Neural crest cell (in vitro differentiated cells): ENCODE measurements around the gene LPCAT4. TPM values are rescaled to one million over a fixed set of nuclear protein-coding genes. Genes with fewer than 3 reads are reported as not detected.

ENCODE experiments used
- DNase-seq: peaks from one replicate; pipeline ENCODE4 v3.0.0; 2021; ENCODE audit warnings: low read depth, mixed read lengths, low spot score
- H3K27ac Mint-ChIP-seq: one replicate; pipeline ENCODE4 v1.8.0; 2021; ENCODE audit warnings: mild to moderate bottlenecking, mixed read lengths; ENCODE audit not compliant: unreplicated experiment
- H3K27me3 Mint-ChIP-seq: 2 replicates; pipeline ENCODE4 v1.8.0; 2021; ENCODE audit warnings: low read depth, mild to moderate bottlenecking, mixed read lengths
- H3K36me3 Mint-ChIP-seq: 2 replicates; pipeline ENCODE4 v1.8.0; 2021; ENCODE audit warnings: low read depth, mild to moderate bottlenecking, mixed read lengths
- H3K4me1 Mint-ChIP-seq: 2 replicates; pipeline ENCODE4 v1.8.0; 2021; ENCODE audit warnings: mixed read lengths
- H3K4me3 Mint-ChIP-seq: one replicate; pipeline ENCODE4 v1.8.0; 2021; ENCODE audit warnings: mild to moderate bottlenecking, mixed read lengths
- H3K9me3 Mint-ChIP-seq: 2 replicates; pipeline ENCODE4 v1.8.0; 2021; ENCODE audit warnings: mixed read lengths
- CTCF ChIP-seq: fragments of 200-600 bp; sonication (generic); conservative IDR thresholded peaks from 2 replicates; pipeline ENCODE4 v1.5.0; 2021; ENCODE audit warnings: antibody characterized with exemption, mild to moderate bottlenecking
- total RNA-seq: library from RNA; stranded (reverse); gene quantifications from 2 replicates; pipeline ENCODE4 v1.2.1, GENCODE V29; 2021

Gene LPCAT4
- total RNA-seq, 1 donor from 2014 or later = 57.3 TPM

- peaks cover 28% of the 10 kb centered on the region for H3K4me1 Mint-ChIP-seq
- TF ChIP-seq CTCF = no peak
- peak overlapping the region; percentile 88 for H3K4me3 Mint-ChIP-seq
- H3K27ac Mint-ChIP-seq = no peak overlapping the region
- no peak for DNase-seq
- H3K27me3 Mint-ChIP-seq = peaks cover 4% of the 10 kb centered on the region
- peaks cover 12% of the 10 kb centered on the region for H3K36me3 Mint-ChIP-seq
- no peaks in the 10 kb centered on the region for H3K9me3 Mint-ChIP-seq
Measured at GRCh38 chr15:34338347-34338746, 28.6 kb downstream of the LPCAT4 start.

- peak; percentile 86 for DNase-seq
- H3K27ac Mint-ChIP-seq = peak within 1 kb of the TSS; percentile 94
- H3K27me3 Mint-ChIP-seq = peaks cover 4% of the 10 kb centered on the region
- H3K4me3 Mint-ChIP-seq = peak within 1 kb of the TSS; percentile 88
- peaks cover 12% of the 10 kb centered on the region for H3K36me3 Mint-ChIP-seq
- no peaks in the 10 kb centered on the region for H3K9me3 Mint-ChIP-seq
- TF ChIP-seq CTCF = no peak
- H3K4me1 Mint-ChIP-seq = peaks cover 28% of the 10 kb centered on the region
Measured at GRCh38 chr15:34337557-34338306, 29.3 kb downstream of the LPCAT4 start, which contains the start of gene SLC12A6. TSS of gene SLC12A6 (minus strand) at chr15:34337781. CDS start at chr15:34336680, 1,101 bp downstream.

GRCh38 chr15:34336991-34337556 lies 29.9 kb downstream of the LPCAT4 start:
- no peak for DNase-seq
- H3K9me3 Mint-ChIP-seq = no peaks in the 10 kb centered on the region

GRCh38 chr15:34336231-34336990 lies 30.6 kb downstream of the LPCAT4 start:
- H3K4me1 Mint-ChIP-seq = peaks cover 21% of the 10 kb centered on the region

More at GRCh38 chr15:34336991-34337556, 29.9 kb downstream of the LPCAT4 start:
- peaks cover 4% of the 10 kb centered on the region for H3K27me3 Mint-ChIP-seq
- H3K4me1 Mint-ChIP-seq = peaks cover 27% of the 10 kb centered on the region
- H3K36me3 Mint-ChIP-seq = peaks cover 12% of the 10 kb centered on the region
- TF ChIP-seq CTCF = no peak
- peak overlapping the region; percentile 88 for H3K4me3 Mint-ChIP-seq
- H3K27ac Mint-ChIP-seq = peak overlapping the region; percentile 94

More at GRCh38 chr15:34336231-34336990, 30.6 kb downstream of the LPCAT4 start:
- Mint-ChIP-seq H3K36me3 (peaks cover 8% of the 10 kb centered on the region), H3K27me3 (peaks cover 4% of the 10 kb centered on the region), H3K9me3 (no peaks in the 10 kb centered on the region), H3K4me3 (peak overlapping the region; percentile 88), H3K27ac (no peak overlapping the region)
- no peak for DNase-seq
- no peak for TF ChIP-seq CTCF
